C4-2B (cell line): ENCODE data around the gene MCM6.

Experiments used
- ZFX ChIP-seq: fragments of 450-650 bp; IDR thresholded peaks from 2 replicates; pipeline ENCODE4 v1.6.1; 2017
- TF ChIP-seq, protein P1 (sequence below): fragments of 450-650 bp; conservative IDR thresholded peaks from 2 replicates; pipeline ENCODE4 v1.5.1; 2017; ENCODE audit warnings: mild to moderate bottlenecking

DNA sequence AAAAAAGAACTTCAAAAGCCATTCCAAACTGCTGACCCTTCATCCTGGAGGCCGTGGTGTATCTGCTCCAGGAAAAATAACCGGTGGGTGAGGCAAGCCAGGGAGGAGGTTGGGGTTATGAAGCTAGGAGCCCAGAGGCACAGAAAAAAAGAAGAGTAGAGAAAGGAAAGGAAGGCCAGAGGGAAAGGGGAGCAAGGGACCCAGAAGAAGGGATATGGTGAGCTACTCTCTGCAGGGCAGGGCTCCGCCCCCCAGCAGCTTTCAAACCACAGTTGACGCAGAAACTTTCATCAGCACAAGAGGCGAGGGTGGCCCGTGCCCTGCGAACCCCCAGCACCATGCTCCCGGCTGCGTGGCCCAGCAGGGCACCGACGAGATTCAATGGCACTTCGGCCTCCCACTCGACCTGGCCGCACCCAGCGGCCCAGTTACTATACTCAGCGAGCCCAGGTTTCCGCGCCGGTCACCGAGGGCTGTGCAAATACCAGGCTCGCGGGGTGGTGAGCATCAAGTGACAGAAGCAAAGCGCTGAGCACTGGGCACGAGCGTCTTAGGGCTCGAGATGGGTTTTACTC, 665 bp downstream of the MCM6 start:
- TF ChIP-seq, protein P1, sequence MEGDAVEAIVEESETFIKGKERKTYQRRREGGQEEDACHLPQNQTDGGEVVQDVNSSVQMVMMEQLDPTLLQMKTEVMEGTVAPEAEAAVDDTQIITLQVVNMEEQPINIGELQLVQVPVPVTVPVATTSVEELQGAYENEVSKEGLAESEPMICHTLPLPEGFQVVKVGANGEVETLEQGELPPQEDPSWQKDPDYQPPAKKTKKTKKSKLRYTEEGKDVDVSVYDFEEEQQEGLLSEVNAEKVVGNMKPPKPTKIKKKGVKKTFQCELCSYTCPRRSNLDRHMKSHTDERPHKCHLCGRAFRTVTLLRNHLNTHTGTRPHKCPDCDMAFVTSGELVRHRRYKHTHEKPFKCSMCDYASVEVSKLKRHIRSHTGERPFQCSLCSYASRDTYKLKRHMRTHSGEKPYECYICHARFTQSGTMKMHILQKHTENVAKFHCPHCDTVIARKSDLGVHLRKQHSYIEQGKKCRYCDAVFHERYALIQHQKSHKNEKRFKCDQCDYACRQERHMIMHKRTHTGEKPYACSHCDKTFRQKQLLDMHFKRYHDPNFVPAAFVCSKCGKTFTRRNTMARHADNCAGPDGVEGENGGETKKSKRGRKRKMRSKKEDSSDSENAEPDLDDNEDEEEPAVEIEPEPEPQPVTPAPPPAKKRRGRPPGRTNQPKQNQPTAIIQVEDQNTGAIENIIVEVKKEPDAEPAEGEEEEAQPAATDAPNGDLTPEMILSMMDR: no peak
- no peak for TF ChIP-seq ZFX
